Ovary (tissue), 9 donors: Measurements from ENCODE around the gene APBA1. TPM values are rescaled to one million over a fixed set of nuclear protein-coding genes. Genes with fewer than 3 reads are reported as not detected.

Source experiments
- DNase-seq, 5 donors: peaks; one replicate each; pipeline ENCODE4 v3.0.0-alpha.2; 2019 to 2020
- H3K27ac ChIP-seq, 2 donors: fragments of 200-600 bp; one replicate each; pipeline versions ENCODE4 v1.5.1 to v1.8.0; 2019 to 2022
- H3K27me3 ChIP-seq: fragments of 200-600 bp; one replicate; pipeline ENCODE4 v1.8.0; 2022
- H3K36me3 ChIP-seq: fragments of 200-600 bp; sonication (generic); one replicate; pipeline ENCODE4 v1.5.1; 2019
- H3K4me1 ChIP-seq: one replicate; pipeline ENCODE4 v1.8.1; 2013; ENCODE audit warnings: mild to moderate bottlenecking, moderate library complexity; ENCODE audit not compliant: insufficient read depth
- H3K4me3 ChIP-seq: fragments of 200-600 bp; sonication (generic); one replicate; pipeline ENCODE4 v1.5.1; 2017
- H3K9me3 ChIP-seq, 2 donors: fragments of 200-600 bp in 1 of 2; sonication (generic) in 1 of 2; one replicate each; pipeline versions ENCODE4 v1.5.1 to v1.8.1; 2013 to 2019; ENCODE audit warnings: mild to moderate bottlenecking in 1 of 2, moderate library complexity in 1 of 2
- EP300 ChIP-seq: sonication (generic); formaldehyde crosslinking; IDR thresholded peaks from one replicate; pipeline ENCODE4 v1.6.1; 2017; ENCODE audit warnings: antibody characterized with exemption
- POLR2A ChIP-seq: fragments of 450-650 bp; IDR thresholded peaks from one replicate; pipeline ENCODE4 v1.6.1; 2017; ENCODE audit warnings: antibody characterized with exemption, mild to moderate bottlenecking, moderate library complexity
- WGBS, 3 donors: extraction: QIAGEN DNeasy Blood & Tissue Kit in 1 of 3; methylation state at CpG; one replicate each; pipeline versions ENCODE4 v1.1.5 to v1.1.7; 2013 to 2017; 5-methylcytosine and 5-hydroxymethylcytosine counted together
- intact Hi-C, 4 donors: fragments of 100-400 bp; cut with DNase I; formaldehyde crosslinking; loops; one replicate each; pipeline versions ENCODE4 v1.11.0 to v1.15.1; 2022 to 2023
- polyA plus RNA-seq, 2 donors: library from polyadenylated mRNA; stranded (reverse); fragments of 200-250 nt in 1 of 2; fragments of 350-450 nt in 1 of 2; fragmentation: Illumina TruSeq in 1 of 2; extraction: RNeasy Lipid Tissue Mini Kit (QIAGEN cat#74804) in 1 of 2; gene quantifications; one replicate each; pipeline ENCODE4 v1.2.3, GENCODE V29; 2013 to 2014
- total RNA-seq, 7 donors: library from RNA; depleted of rRNA in 2 of 7; stranded (reverse); fragments of >200 nt in 2 of 7; fragmentation: NEBNext Ultra II Directional in 3 of 7; extraction: Animal tissue kit (Norgen Biotek cat#: 25700) in 3 of 7; gene quantifications; one replicate each; pipeline versions ENCODE4 v1.1.0 to v1.2.4, GENCODE V29; 2016 to 2023
- TF ChIP-seq, protein P1 (sequence below), 3 donors: fragments of 450-650 bp in 2 of 3; fragments of 200-600 bp in 1 of 3; IDR thresholded peaks; one replicate each; pipeline versions ENCODE4 v1.5.1 to v1.8.0; 2016 to 2022; ENCODE audit warnings: antibody characterized with exemption in 3 of 3, mild to moderate bottlenecking in 1 of 3
- donor health status: DM: no; HTN: no; CAD: no; lungs with moderate emphysema.
- donor health status: DM: no; HTN: no; CAD: no.
- donor health status: Bipolar disorder and iron deficiency.
- donor health status: DM: yes; HTN: yes; CAD: no.
- donor health status: DM: no; HTN: no; CAD: no.
- donor health status: DM: yes; HTN: yes; CAD: no.

Gene APBA1
- total and polyA plus RNA-seq, 9 donors = 2.8 to 17.6 (median 12.9) TPM

- Histone ChIP-seq H3K9me3 (no peaks in the 10 kb centered on the region), H3K4me3 (no peak overlapping the region), H3K4me1 (no peaks in the 10 kb centered on the region), H3K27me3 (no peaks in the 10 kb centered on the region), H3K36me3 (no peaks in the 10 kb centered on the region), H3K27ac (no peak overlapping the region)
- no peak for DNase-seq
- WGBS, 3 donors = 96 to 98% (median 97%) methylated on average over 3 of the region's 3 CpGs
- intact Hi-C loops = no loop called here
- TF ChIP-seq, protein P1, sequence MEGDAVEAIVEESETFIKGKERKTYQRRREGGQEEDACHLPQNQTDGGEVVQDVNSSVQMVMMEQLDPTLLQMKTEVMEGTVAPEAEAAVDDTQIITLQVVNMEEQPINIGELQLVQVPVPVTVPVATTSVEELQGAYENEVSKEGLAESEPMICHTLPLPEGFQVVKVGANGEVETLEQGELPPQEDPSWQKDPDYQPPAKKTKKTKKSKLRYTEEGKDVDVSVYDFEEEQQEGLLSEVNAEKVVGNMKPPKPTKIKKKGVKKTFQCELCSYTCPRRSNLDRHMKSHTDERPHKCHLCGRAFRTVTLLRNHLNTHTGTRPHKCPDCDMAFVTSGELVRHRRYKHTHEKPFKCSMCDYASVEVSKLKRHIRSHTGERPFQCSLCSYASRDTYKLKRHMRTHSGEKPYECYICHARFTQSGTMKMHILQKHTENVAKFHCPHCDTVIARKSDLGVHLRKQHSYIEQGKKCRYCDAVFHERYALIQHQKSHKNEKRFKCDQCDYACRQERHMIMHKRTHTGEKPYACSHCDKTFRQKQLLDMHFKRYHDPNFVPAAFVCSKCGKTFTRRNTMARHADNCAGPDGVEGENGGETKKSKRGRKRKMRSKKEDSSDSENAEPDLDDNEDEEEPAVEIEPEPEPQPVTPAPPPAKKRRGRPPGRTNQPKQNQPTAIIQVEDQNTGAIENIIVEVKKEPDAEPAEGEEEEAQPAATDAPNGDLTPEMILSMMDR (IDR thresholded peaks at IDR 0.05) = no peak
- TF ChIP-seq POLR2A (no peak), EP300 (no peak)
Observed at GRCh38 chr9:69615880-69616279, 56.3 kb downstream of the APBA1 start.

DNA sequence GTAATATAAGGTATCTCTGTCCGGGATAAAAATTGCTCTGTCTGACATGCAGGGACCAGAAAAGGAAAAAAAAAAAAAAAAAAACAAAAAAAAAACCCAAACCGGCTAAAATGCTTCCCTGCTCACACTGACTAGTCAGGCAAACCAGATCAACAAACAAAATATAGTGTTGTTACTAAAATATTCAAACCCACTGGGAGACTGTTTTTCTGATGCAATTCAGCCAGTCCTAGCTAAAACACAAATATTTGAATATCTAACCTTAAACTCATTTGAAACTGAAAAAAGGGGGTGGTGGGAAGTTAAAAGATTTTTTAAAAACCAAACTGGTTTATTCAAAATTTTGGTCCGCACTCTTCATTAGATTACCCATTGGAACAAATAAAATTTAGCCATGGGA lies 61.0 kb downstream of the APBA1 start:
- no peak overlapping the region for H3K27ac ChIP-seq
- 50 to 77% (median 73%) methylated on average over 3 of the region's 3 CpGs for WGBS, 3 donors
- no peak for TF ChIP-seq POLR2A
- no peaks in the 10 kb centered on the region for H3K9me3 ChIP-seq
- H3K36me3 ChIP-seq = no peaks in the 10 kb centered on the region
- H3K4me3 ChIP-seq = no peak overlapping the region
- no peak for DNase-seq
- no peaks in the 10 kb centered on the region for H3K27me3 ChIP-seq
- no peaks in the 10 kb centered on the region for H3K4me1 ChIP-seq
- intact Hi-C loops = no loop called here

- H3K27ac ChIP-seq = no peak overlapping the region
- intact Hi-C loops = no loop called here
Observed at GRCh38 chr9:69609156-69609555, 63.0 kb downstream of the APBA1 start.

GRCh38 chr9:69606089-69606488 lies 66.1 kb downstream of the APBA1 start:
- H3K4me1 ChIP-seq = peaks cover 7% of the 10 kb centered on the region
- no peaks in the 10 kb centered on the region for H3K27me3 ChIP-seq
- H3K36me3 ChIP-seq = no peaks in the 10 kb centered on the region
- intact Hi-C loops = no loop called here
- no peak overlapping the region for H3K4me3 ChIP-seq
- DNase-seq = no peak
- no peaks in the 10 kb centered on the region for H3K9me3 ChIP-seq
- 97 to 98% (median 97%) methylated on average over 5 of the region's 5 CpGs for WGBS, 3 donors
- H3K27ac ChIP-seq = no peak overlapping the region
- no peak for TF ChIP-seq EP300
- TF ChIP-seq, protein P1 (IDR thresholded peaks at IDR 0.05) = no peak
- TF ChIP-seq POLR2A = no peak

More at GRCh38 chr9:69609156-69609555, 63.0 kb downstream of the APBA1 start:
- no peaks in the 10 kb centered on the region for H3K9me3 ChIP-seq
- H3K36me3 ChIP-seq = no peaks in the 10 kb centered on the region
- no peaks in the 10 kb centered on the region for H3K27me3 ChIP-seq
- DNase-seq = no peak
- H3K4me1 ChIP-seq = peaks cover 3% of the 10 kb centered on the region
- TF ChIP-seq EP300 (no peak), POLR2A (no peak)
- TF ChIP-seq, protein P1 (IDR thresholded peaks at IDR 0.05) = no peak
- no peak overlapping the region for H3K4me3 ChIP-seq

DNA sequence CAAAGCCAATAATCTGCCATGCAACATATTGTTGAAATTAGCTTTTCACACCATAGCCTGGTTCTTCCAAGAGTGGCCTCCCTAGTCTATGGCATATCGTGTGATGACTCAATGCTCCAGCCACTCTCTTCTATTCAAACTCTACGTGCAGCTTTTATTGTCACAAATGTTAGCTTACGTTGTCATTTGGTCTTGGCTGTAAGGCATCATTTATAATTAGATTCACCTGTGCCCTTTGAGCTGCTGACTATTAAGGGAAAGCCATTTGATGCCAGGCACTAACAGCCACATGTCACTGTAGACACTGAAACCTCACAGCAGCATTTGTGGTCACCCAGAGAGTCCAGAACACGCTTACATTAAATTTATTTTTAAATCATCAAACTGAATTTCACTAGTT lies 66.8 kb downstream of the APBA1 start:
- H3K36me3 ChIP-seq = no peaks in the 10 kb centered on the region
- no peaks in the 10 kb centered on the region for H3K9me3 ChIP-seq
- TF ChIP-seq EP300 (no peak), POLR2A (no peak)
- TF ChIP-seq, protein P1 (IDR thresholded peaks at IDR 0.05) = no peak
- no peaks in the 10 kb centered on the region for H3K27me3 ChIP-seq
- H3K4me1 ChIP-seq = peaks cover 7% of the 10 kb centered on the region
- 65 to 85% (median 69%) methylated on average over 4 of the region's 4 CpGs for WGBS, 3 donors
- no peak overlapping the region for H3K27ac ChIP-seq
- no peak for DNase-seq
- H3K4me3 ChIP-seq = no peak overlapping the region
- intact Hi-C loops = no loop called here
